RPMI8226 (cell line): ENCODE results near the gene CCDC134.
"Not testable (repeated sequence)": the region's sequence is repeated elsewhere in the genome, so short reads cannot be mapped to it uniquely, and the experiment has no call there.

Experiments used
- DNase-seq: peaks from one replicate; pipeline ENCODE4 v3.0.0-alpha.2; 2015

The CCDC134 gene

DNA sequence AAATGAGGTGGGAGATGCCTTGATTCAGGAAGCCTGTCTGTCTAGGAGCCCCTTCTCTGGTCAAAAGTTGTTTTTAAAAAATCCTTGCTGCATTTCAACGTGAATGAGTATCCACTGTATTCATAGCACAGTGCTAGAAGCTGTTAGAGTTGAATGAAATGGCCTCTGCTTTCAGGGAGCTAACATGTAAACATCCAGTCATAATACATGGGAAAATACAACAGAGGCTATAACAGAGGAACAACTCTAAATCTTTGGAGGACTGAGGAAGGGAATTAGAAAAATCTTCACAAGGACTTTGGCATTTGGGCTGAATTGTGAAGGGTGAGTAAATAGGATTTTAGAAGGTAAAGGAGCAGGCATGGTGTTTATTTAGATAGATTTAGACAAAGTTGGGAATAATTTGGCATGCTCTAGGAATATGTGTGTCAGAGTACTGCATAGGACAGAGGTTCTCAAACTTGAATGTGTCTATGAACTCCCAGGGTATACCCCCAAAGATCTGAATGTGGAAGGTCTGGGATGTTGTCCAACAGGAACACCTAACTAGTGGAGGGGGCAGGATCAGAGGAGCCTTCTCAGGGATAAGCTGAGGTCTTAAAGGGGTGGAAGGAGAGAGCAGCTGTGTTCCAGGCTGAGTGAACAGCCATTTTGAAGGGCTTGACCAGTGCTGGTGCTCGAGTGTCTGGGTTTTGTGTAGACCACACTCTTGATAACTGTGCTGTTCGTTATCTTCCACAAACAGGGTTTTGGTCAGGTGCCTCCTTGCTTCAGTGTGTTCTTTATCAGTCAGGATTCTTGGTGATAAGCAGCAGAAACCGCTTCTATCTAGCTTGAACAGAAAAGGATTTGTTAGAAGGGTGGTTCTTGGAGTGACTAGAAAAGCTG lies 45.1 kb downstream of the CCDC134 start:
- DNase-seq, result no peak

DNA sequence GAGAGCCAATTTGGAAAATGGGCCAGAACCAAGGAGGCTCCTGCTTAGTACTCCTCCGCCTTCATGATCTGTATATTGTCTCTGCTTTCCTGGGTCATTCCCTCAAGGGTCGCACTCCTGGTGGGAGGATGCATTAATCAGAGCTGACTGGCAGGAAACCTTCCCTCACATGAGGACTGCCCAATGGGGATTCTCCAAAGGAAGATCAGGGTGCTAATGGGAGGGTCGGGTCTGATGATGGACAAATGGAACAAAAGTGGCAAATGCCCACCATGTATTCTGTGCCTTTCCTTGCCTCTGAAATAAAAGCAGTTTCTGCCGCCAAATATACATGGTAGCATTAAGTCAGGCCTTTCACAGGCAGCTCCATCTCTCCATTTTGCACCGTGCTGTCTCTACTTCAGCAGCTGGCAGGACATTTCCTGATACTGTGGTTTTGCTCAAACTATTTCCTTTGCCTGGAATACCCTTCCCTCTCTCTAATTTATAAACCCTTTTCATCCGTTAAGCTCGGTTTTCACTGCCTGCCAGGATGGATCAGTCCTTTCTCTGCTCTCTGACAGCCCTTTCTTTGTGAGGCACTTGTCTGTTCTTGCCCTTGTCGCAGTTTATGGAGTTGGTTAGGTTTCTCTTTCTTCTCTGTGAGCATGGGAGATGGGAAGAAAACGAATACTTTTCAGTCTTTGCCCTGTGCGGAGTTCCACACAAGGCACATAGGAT lies 45.9 kb downstream of the CCDC134 start:
- DNase-seq, result no peak

DNA sequence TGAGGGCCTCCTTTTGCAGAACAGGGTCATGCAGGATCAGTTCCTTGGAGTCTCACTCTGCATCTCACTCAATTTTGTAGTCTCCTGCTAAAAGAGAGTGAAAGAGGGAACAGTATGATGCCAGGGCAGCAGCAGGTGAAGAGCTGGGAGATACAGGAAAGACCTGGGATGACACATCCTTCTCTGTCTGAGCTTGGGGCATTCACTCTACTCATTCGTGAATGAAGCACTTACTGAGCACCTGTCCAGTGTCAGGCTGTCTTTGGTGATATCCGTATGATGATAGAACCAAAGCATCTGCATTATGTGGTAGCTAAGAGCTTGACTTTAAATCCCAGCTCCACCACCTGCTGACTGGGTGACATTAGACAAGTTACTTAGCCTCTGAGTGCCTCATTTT lies 46.8 kb downstream of the CCDC134 start:
- DNase-seq, result no peak

DNA sequence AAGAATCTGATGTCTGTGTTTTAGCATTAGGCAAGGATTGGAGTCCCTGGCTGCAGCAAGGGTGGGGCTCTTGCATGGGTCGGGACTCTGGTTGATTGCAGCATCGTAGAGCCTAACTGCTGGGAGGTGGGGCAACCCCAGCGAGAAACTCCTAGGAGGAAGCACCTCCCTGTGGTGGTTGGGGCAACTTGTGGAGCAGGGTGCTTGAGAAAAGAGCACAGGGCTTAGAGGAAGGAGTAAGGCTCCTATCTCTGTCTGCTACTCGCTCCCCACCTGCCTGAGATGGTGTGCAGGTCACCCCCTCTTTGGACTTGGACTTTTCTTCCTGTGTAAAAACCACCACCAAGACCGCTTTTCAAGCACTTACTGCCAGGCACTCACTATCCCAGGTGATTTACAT lies 48.0 kb downstream of the CCDC134 start:
- DNase-seq, result no peak

DNA sequence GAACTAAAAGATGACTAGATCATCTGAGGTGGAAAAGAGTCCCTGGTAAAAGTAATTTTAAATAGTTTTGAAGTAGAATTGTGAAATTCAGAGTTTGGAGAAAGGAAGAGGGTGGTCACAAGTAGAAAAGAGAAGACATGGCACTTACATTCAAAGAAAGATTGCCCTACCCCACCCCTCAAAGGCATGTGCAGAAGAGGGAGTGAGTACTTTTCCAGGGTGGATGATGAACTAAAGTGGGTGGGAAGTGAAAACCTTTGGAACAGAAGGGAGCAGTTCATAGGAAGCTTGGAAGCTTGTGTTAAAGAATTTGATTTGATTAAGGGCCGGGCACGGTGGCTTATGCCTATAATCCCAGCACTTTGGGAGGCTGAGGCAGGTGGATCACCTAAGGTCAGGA lies 56.0 kb downstream of the CCDC134 start:
- no peak for DNase-seq

DNA sequence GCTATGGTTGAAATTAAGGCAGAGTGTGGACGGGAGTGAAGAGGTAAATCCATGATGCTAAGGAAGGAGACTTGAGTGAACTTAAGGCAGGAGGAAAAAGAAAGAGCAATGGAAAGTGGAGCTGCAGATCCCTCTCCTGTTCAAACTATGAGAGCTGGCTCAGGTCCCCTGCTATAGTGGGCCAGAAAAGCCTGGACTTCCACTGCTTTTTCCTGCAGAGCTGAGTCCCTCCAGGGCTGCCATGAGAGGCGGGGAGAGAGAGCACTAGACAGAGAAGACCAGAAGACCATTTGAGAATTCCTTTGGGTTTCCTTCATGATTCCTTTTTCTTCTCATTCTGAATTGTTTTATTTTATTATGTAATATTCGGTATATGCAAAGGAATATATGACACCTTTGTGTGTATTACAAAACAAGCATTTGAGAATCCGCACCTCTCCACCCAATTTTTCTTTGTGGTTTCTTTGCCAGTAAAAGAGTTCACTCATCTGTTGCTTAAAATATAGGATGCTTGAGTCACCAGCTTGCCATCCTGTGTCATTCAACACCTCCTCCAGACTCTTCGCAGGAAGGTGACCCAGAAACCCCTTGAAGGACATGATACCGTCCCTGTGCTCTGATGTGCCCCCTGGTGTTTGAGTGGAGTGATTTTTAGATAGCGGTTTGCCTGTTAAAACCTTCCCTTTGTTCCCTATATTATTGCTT lies 56.8 kb downstream of the CCDC134 start:
- DNase-seq, result peak; percentile 35

DNA sequence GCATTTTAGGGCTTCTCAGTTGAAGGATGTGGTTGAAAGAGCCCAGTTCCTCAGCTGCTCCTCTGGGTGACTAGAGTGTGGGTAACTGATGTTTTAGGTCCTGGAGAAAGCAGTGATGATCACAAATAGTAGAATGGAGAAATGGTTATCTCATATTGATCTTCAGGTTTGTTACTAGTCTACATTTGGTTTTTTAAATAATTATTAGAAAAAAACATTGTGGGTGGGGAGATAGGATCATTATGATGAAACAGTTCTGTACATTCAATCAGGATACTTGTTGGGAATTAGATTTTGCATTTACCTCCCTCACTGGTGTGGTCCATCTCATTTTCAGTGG lies 57.4 kb downstream of the CCDC134 start:
- no peak for DNase-seq

DNA sequence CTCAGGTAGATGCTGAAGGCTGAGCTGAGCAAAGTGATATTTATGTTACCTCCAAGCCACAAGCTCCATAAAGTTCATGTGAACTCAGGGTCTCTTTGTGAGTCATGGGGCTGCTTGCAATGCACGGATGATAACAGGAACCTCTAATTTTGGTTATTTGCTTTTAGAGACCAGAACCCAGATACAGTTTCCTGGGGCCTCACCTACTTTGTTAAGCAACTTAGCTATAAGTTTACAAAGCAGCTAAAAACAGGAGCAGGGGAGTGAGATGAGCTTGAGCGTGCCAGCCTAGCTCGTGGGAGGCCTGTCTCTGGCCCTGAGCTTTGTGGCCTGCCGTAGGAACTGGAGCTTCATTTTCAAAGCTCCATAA lies 61.7 kb downstream of the CCDC134 start:
- DNase-seq, result no peak

DNA sequence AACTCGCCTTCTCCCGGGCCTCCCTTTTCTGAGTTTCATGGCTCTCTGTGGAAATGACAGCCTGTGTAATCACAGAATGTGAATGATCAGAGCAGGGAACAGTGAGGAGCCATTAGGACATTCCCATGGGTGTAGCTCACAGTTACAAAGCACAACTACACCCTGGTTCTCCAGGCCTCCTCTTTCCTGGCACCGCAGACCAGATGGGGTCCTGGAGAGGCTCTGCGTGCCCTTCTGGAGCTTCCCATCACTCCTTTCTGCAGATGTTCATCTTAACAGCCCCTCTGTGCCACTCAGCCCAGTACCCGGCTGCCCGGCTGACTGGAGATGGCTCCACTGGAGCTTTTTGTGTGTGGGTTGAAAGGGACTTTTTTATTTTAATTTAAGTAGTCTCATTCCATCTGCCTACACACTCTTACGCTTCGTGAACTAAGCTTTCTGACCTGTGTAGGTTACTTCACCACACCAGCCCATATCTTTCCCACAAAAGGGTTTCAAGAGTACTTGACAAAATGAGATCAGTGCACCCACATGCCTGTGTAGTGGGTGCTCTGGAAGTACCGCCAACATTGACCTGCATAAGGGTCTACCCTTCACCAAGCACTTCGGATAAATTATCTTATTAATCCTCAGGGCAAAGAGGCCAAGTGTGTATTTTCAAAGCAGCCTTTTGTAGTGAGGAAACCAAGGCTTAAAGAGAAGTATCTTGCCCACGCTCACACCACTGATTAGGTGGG lies 62.2 kb downstream of the CCDC134 start:
- no peak for DNase-seq

DNA sequence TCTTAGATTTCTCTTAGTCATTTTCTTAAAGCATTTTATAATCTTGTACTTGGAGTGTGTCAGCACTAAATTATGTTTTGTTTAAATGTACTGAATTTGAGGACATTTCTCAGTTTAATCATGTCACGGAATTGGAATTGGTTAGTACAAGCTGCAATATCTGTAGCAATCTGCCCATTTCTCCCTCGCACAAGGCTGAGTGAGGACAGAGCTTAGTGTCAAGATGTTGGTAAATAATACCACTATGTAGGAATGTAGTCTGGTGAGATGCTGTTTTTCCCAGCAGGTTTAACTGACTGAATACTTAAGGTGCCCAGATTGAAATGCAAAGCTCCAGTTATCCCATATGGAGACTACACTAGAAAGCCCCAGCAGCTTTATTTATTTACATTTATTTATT lies 63.0 kb downstream of the CCDC134 start:
- DNase-seq, result no peak

DNA sequence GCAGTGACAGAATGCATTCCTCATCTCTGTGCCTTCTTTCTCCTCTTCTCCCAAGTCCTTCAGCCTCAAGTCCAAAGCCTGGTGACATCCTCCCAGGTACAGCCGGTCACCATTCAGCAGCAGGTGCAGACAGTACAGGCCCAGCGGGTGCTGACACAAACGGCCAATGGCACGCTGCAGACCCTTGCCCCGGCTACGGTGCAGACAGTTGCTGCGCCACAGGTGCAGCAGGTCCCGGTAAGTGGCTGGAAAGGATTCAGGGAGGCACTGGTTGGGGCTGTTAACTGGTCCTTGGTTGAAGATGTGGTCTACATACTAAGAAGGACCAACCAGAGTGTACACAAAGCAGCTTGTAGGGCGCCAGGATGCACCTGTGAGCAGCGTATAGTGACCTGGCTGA lies 68.1 kb downstream of the CCDC134 start:
- no peak for DNase-seq

DNA sequence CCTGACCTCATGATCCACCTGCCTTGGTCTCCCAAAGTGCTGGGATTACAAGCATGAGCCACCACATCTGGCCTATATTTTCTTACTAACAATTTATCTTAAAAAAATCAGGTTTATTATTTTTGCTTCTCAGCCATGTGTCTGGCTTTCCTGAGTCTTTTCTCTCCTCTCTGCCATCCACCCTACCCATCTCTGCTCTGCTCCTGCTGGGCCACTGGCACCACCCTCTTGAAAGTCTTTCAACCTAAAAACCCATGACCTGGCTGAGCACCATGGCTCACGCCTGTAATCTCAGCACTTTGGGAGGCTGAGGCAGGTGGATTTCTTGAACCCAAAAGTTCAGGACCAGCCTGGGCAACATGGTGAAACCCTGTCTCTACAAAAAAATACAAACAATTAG lies 69.6 kb downstream of the CCDC134 start:
- DNase-seq, result not testable (repeated sequence)

DNA sequence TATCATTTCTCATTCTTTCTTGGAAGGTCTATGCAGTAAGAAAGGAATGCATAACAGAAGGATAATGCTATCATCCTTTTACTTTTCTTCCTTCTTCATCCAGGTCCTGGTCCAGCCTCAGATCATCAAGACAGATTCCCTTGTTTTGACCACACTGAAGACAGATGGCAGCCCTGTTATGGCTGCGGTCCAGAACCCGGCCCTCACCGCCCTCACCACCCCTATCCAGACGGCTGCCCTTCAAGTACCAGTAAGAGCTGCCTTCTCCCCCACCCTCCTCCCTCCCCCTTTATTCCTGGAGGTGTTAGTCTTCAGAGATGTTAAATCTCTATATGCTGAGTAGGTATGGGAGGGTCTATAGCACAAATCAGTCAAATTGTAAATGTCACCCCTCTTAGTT lies 70.3 kb downstream of the CCDC134 start:
- DNase-seq, result no peak

DNA sequence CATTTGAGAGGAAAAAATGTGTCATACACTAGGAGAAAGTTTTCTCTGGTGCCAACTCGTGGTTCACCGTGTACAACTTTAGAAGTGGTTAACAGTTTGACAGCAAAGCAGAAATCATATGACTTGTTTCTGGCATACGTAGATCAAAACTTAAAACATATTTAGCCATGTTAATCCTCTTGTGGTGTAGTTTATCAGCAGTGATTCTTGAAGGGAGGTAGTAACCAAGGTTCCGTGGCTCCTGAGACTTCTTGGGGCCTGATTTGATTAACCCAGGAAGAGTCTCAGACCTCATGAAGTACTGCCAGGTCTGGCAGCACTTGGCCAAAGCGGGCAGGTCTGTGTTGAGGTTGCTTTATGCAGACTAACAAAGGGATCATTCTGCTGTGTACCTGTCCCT lies 72.9 kb downstream of the CCDC134 start:
- DNase-seq, result no peak

DNA sequence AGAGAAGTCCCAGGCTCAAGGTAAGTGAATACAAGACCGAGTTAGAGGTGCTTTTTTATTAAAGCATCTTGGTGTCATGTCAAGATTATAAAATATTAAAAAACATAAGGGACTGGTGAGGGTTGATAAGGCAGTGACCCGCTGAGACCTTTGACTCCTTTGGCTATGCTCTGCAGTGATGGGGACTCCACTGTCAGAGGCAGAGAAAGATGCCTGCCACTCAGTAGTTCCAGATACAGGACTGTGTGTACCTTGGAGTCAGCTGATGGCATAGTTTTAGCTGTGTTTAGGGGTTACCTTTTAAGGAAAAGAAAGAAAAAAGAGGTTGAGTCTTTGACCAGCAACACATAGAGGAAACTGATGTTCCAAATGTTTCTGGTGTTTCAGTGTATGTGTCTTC lies 73.6 kb downstream of the CCDC134 start:
- DNase-seq, result no peak

DNA sequence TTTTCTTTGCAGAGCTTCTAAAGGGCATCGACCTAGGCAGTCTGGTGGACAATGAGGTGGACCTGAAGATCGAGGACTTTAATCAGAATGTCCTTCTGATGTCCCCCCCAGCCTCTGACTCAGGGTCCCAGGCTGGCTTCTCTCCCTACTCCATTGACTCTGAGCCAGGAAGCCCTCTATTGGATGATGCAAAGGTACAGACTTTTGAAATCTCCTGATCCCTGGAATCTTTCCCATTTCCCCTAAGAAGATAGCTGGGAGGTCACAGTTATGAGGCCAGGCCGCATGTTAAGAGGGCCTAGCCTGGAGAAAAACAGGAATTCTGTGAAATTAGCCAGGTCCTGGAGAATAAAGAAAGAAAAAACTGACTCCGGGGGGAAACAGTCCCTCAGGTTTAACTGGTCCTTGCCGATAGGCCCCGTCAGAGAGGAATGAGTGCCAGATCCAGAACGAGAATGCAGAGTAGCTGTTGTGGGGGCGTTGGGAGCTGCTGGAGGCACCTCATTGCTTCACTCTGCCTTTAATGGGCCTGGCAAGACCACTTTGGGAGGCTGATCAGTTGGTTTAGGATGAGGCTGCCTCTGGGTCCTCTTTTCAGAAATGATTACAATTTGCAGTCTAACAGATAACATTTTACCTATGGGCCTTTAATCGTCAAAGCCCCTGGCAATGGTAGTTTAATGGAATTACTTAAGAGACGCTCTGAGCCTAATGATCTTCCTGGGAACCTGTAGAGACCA lies 75.2 kb downstream of the CCDC134 start:
- no peak for DNase-seq
